SU-DHL-6 (cell line): ENCODE results near the gene SCAPER.

Source experiments
- H2AFZ ChIP-seq: fragments of 200-600 bp; sonication (generic); 2 replicates; pipeline ENCODE4 v1.6.1; 2014; ENCODE audit warnings: low read depth, mild to moderate bottlenecking, moderate library complexity, mixed read lengths, antibody characterized with exemption, low read length; ENCODE audit not compliant: severe bottlenecking
- H3F3A ChIP-seq: fragments of 200-600 bp; shearing (Covaris generic); 2 replicates; pipeline ENCODE4 v1.6.0; 2016; ENCODE audit warnings: antibody characterized with exemption, mild to moderate bottlenecking; ENCODE audit not compliant: insufficient read depth
- H3K27ac ChIP-seq: fragments of 200-600 bp; sonication (generic); 2 replicates; pipeline ENCODE4 v1.5.1; 2016; ENCODE audit warnings: low read depth, mild to moderate bottlenecking, low read length, moderate library complexity, mixed read lengths
- H3K27me3 ChIP-seq: fragments of 200-600 bp; sonication (generic), shearing (Covaris generic); 2 replicates; pipeline ENCODE4 v1.6.0; 2014; ENCODE audit warnings: mild to moderate bottlenecking, low read length
- H3K36me3 ChIP-seq: fragments of 200-600 bp; sonication (generic); 2 replicates; pipeline ENCODE4 v1.6.1; 2014; ENCODE audit warnings: mild to moderate bottlenecking, low read length, mixed read lengths
- H3K4me2 ChIP-seq: fragments of 300-600, 200-600 bp; shearing (Covaris generic), sonication (generic); 2 replicates; pipeline ENCODE4 v1.6.0; 2014; ENCODE audit warnings: low read length, low read depth, mild to moderate bottlenecking; ENCODE audit not compliant: poor library complexity, severe bottlenecking
- H3K4me3 ChIP-seq: fragments of 200-600 bp; sonication (generic); 2 replicates; pipeline ENCODE4 v1.5.1; 2014; ENCODE audit warnings: antibody characterized with exemption, low read length, mild to moderate bottlenecking, mixed read lengths; ENCODE audit not compliant: insufficient read depth, poor library complexity, severe bottlenecking
- H3K79me2 ChIP-seq: fragments of 200-600 bp; sonication (generic); 2 replicates; pipeline ENCODE4 v1.6.1; 2014; ENCODE audit warnings: mild to moderate bottlenecking, low read length, moderate library complexity; ENCODE audit not compliant: insufficient read depth
- H3K9ac ChIP-seq: fragments of 200-600 bp; sonication (generic); 2 replicates; pipeline ENCODE4 v1.7.0; 2014; ENCODE audit warnings: mild to moderate bottlenecking, low read length
- H3K9me2 ChIP-seq: fragments of 200-600 bp; sonication (generic); replicated peaks from 2 replicates; pipeline ENCODE4 v1.6.1; 2014; ENCODE audit warnings: low read length; ENCODE audit not compliant: insufficient read depth
- H3K9me3 ChIP-seq: fragments of 200-600 bp; sonication (generic); 2 replicates; pipeline ENCODE4 v1.6.1; 2014; ENCODE audit warnings: low read length, mixed read lengths; ENCODE audit not compliant: insufficient read depth
- H4K20me1 ChIP-seq: fragments of 200-600 bp; sonication (generic); 2 replicates; pipeline ENCODE4 v1.6.1; 2014; ENCODE audit warnings: low read depth, mild to moderate bottlenecking, antibody characterized with exemption, low read length, moderate library complexity, mixed read lengths
- CTCF ChIP-seq: fragments of 200-600 bp; sonication (generic); IDR thresholded peaks from one replicate; pipeline ENCODE4 v1.5.1; 2017; ENCODE audit warnings: antibody characterized with exemption, mild to moderate bottlenecking, low read length, moderate library complexity; ENCODE audit not compliant: insufficient read depth, poor library complexity, severe bottlenecking
- EZH2phosphoT487 ChIP-seq: fragments of 200-600 bp; sonication (generic), shearing (Covaris generic); conservative IDR thresholded peaks from 2 replicates; pipeline ENCODE4 v1.6.1; 2018; ENCODE audit warnings: mild to moderate bottlenecking, antibody characterized with exemption, low read length, moderate library complexity, mixed read lengths

SCAPER gene

GRCh38 chr15:76644646-76645045, 260.5 kb downstream of the SCAPER start:
- Histone ChIP-seq H3F3A (no peaks in the 10 kb centered on the region), H3K79me2 (no peaks in the 10 kb centered on the region)

DNA sequence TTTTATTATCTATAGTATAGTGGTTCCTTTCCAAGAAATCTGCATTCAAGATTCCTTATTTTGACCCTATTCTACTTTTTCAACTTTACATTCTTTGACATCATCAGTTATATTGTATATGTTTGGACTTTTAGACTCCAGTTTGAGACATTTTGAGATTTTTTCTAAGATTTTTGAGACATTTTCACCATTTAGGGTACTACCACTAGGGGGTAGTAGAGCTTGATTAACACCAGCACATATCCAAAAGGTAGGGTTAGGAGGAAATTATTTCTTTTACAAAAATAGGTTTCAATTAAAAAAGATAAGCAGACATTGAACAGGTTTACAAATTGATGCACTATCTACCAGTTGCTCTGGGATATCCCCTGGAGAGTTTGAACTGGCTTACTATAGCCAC, 262.5 kb downstream of the SCAPER start:
- Histone ChIP-seq H3K9ac (no peak overlapping the region), H3F3A (no peaks in the 10 kb centered on the region), H2AFZ (no peak overlapping the region), H3K79me2 (no peaks in the 10 kb centered on the region), H3K27me3 (no peaks in the 10 kb centered on the region), H3K36me3 (no peaks in the 10 kb centered on the region), H3K9me2 (no peaks in the 10 kb centered on the region), H3K4me3 (no peak overlapping the region), H4K20me1 (no peaks in the 10 kb centered on the region), H3K4me2 (no peak overlapping the region), H3K9me3 (no peaks in the 10 kb centered on the region), H3K27ac (no peak overlapping the region)
- TF ChIP-seq EZH2phosphoT487 (no peak), CTCF (peak; percentile 31)

More at GRCh38 chr15:76644646-76645045, 260.5 kb downstream of the SCAPER start:
- Histone ChIP-seq H4K20me1 (no peaks in the 10 kb centered on the region), H3K9me2 (no peaks in the 10 kb centered on the region), H3K36me3 (no peaks in the 10 kb centered on the region), H3K4me3 (no peak overlapping the region), H3K9me3 (no peaks in the 10 kb centered on the region), H3K27ac (no peak overlapping the region), H3K4me2 (no peak overlapping the region), H2AFZ (no peak overlapping the region), H3K9ac (no peak overlapping the region), H3K27me3 (no peaks in the 10 kb centered on the region)
- TF ChIP-seq CTCF (no peak), EZH2phosphoT487 (no peak)

- Histone ChIP-seq H3K79me2 (no peaks in the 10 kb centered on the region), H3K9me3 (peaks cover 10% of the 10 kb centered on the region; the same call in 1 of the 2 replicates), H3K36me3 (no peaks in the 10 kb centered on the region), H3K4me3 (no peak overlapping the region), H3K4me2 (no peak overlapping the region), H3K27ac (no peak overlapping the region), H3K9me2 (no peaks in the 10 kb centered on the region), H3K27me3 (no peaks in the 10 kb centered on the region), H4K20me1 (no peaks in the 10 kb centered on the region), H3K9ac (no peak overlapping the region), H2AFZ (no peak overlapping the region), H3F3A (no peaks in the 10 kb centered on the region)
- TF ChIP-seq CTCF, result no peak
- no peak for TF ChIP-seq EZH2phosphoT487
Measured at GRCh38 chr15:76637166-76637565, 268.0 kb downstream of the SCAPER start.
